ENCODE measurements around the gene ARPC3. TPM values are rescaled to one million over a fixed set of nuclear protein-coding genes. Genes with fewer than 3 reads are reported as not detected.

Gene ARPC3
- total and polyA plus RNA-seq, 2 of the 4 experiments (the other 2 are of a cell fraction) = 192 to 204 TPM

DNA sequence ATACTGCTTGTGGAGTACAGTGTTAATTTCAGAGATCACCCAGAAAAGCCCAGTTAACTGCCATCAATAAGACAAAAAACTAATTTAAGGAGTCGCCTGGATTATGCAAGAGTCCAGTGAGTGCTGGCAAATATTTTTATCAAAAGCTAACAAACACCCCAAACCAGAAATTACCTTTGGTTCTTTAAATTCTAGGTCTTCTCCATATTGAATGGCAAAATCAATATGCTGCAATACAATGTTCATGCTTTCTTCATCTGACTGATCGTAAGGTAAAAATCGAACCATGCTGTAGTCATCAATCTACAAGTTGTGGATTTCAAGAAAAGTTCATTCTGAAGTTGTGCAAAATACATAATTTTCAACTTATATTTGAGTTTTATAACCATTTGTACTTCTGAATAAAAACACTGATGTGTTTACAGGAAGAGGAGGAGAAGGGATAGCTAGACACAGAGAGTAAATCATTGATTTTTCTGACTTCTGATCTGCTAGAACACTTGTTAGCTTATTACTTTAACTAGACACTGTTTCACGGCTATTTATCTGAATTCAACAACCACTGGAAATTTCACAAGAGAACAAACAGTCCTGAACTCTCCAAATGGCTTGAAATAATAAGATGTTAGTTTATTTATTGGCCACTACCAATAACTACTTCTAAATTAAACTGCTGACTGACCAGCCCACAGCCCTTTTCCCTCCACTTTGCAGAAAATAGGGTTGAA, 3.6 kb upstream of the ARPC3 start:
- H3K27me3 ChIP-seq (ENCODE audit: control insufficient read depth, insufficient read depth, low read length) = no peaks in the 10 kb centered on the region
- DNase-seq = no peak
- no peak overlapping the region for H3K4me2 ChIP-seq (ENCODE audit: low read depth, low read length)
- ChIA-PET CTCF (no interaction called here), POLR2A (ENCODE audit: unreplicated experiment) (no interaction called here)
- no peak overlapping the region for H4K91ac ChIP-seq (ENCODE audit: insufficient read depth, low read depth, low read length)
- no peak overlapping the region for H3K4me3 ChIP-seq (ENCODE audit: insufficient read depth, low read depth, low read length)
- no peak overlapping the region for H2BK20ac ChIP-seq (ENCODE audit: low read depth, low read length)
- in situ Hi-C loops (cut with MboI; ENCODE audit: low sequenced_read_pairs) (loop anchor here (10.0 kb wide), 1 partner anchor 441 kb away; no protein-coding TSS in a partner anchor), dilution Hi-C loops (cut with HindIII; ENCODE audit: low sequenced_read_pairs, unreplicated experiment) (no loop called here), intact Hi-C loops (cut with micrococcal nuclease) (loop anchor here (10.0 kb wide), 1 partner anchor 271 kb away; no protein-coding TSS in a partner anchor)
- H4K8ac ChIP-seq (ENCODE audit: low read depth in 2 of 2, low read length in 2 of 2) = no peak overlapping the region
- WGBS, 2 experiments (ENCODE audit: extremely low coverage in 2 of 2, insufficient read length in 1 of 2) = no CpG with 5 or more reads among the region's 4 CpGs
- no peak overlapping the region for H3K56ac ChIP-seq (ENCODE audit: extremely low read depth, insufficient read depth, low read length)
- no peaks in the 10 kb centered on the region for H3K9me1 ChIP-seq (ENCODE audit: insufficient read depth, low read length)
- H2BK15ac ChIP-seq (ENCODE audit: low read depth, low read length) = no peak overlapping the region
- no peak overlapping the region for H2AFZ ChIP-seq (replicated peaks; ENCODE audit: low read length, poor library complexity)
- H3K4ac ChIP-seq (ENCODE audit: low read depth, low read length) = no peak overlapping the region
- H2AK9ac ChIP-seq (replicated peaks; ENCODE audit: low read depth, low read length, poor library complexity) = no peak overlapping the region
- H3K27ac ChIP-seq (ENCODE audit: insufficient read depth, low read length) = no peak overlapping the region
- H3K9ac ChIP-seq (ENCODE audit: low read depth, low read length) = no peak overlapping the region
- H2AK5ac ChIP-seq (ENCODE audit: low read depth, low read length) = no peak overlapping the region
- H2BK5ac ChIP-seq (ENCODE audit: low read depth, low read length, poor library complexity, severe bottlenecking) = no peak overlapping the region
- H4K5ac ChIP-seq (ENCODE audit: low read depth, low read length) = no peak overlapping the region
- H3K14ac ChIP-seq (replicated peaks; ENCODE audit: low read depth, low read length) = no peak overlapping the region
- no peaks in the 10 kb centered on the region for H4K20me1 ChIP-seq (ENCODE audit: insufficient read depth, low read length)
- no peak overlapping the region for H2BK120ac ChIP-seq (ENCODE audit: low read depth, low read length)
- no TSS peak for BruUV-seq (replicated peaks)
- H3K4me1 ChIP-seq (ENCODE audit: control insufficient read depth, insufficient read depth, low read length) = 0 out of 2 replicates have a peak, but pooled peaks cover 1% of the 10 kb centered on the region
- no peaks in the 10 kb centered on the region for H3K9me3 ChIP-seq (ENCODE audit: control insufficient read depth, insufficient read depth, low read length)
- H3K23ac ChIP-seq (ENCODE audit: low read depth, low read length) = no peak overlapping the region
- H3K36me3 ChIP-seq (ENCODE audit: control insufficient read depth, insufficient read depth, low read length) = peaks cover 12% of the 10 kb centered on the region; the same call in 1 of the 2 replicates
- no peak overlapping the region for H3K18ac ChIP-seq (ENCODE audit: low read depth, low read length)
- ATAC-seq (ENCODE audit: low read depth) = no peak
- H3K79me1 ChIP-seq (ENCODE audit: low read depth in 1 of 2, low read length in 2 of 2) = peaks cover 2 to 6% of the 10 kb centered on the region in 2 experiments; a peak in 2 of 4 replicates
- TF ChIP-seq RAD21 (IDR thresholded peaks at IDR 0.05; ENCODE audit: low read length) = no peak
- TF ChIP-seq, protein P1, sequence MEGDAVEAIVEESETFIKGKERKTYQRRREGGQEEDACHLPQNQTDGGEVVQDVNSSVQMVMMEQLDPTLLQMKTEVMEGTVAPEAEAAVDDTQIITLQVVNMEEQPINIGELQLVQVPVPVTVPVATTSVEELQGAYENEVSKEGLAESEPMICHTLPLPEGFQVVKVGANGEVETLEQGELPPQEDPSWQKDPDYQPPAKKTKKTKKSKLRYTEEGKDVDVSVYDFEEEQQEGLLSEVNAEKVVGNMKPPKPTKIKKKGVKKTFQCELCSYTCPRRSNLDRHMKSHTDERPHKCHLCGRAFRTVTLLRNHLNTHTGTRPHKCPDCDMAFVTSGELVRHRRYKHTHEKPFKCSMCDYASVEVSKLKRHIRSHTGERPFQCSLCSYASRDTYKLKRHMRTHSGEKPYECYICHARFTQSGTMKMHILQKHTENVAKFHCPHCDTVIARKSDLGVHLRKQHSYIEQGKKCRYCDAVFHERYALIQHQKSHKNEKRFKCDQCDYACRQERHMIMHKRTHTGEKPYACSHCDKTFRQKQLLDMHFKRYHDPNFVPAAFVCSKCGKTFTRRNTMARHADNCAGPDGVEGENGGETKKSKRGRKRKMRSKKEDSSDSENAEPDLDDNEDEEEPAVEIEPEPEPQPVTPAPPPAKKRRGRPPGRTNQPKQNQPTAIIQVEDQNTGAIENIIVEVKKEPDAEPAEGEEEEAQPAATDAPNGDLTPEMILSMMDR (conservative IDR thresholded peaks at IDR 0.05; ENCODE audit: low read depth, low read length) = no peak
- TF ChIP-seq POLR2A (IDR thresholded peaks at IDR 0.05; ENCODE audit: low read depth, low read length) = no peak
- no peak for TF ChIP-seq CHD1 (IDR thresholded peaks at IDR 0.05; ENCODE audit: low read depth, low read length)
- no peak for TF ChIP-seq CEBPB (IDR thresholded peaks at IDR 0.05; ENCODE audit: low read depth, low read length)
- no peak for TF ChIP-seq MXI1 (IDR thresholded peaks at IDR 0.05; ENCODE audit: borderline replicate concordance, low read depth, low read length)
- no peak for TF ChIP-seq NFE2L2 (IDR thresholded peaks at IDR 0.05; ENCODE audit: low read depth, low read length)
- TF ChIP-seq, protein P2, sequence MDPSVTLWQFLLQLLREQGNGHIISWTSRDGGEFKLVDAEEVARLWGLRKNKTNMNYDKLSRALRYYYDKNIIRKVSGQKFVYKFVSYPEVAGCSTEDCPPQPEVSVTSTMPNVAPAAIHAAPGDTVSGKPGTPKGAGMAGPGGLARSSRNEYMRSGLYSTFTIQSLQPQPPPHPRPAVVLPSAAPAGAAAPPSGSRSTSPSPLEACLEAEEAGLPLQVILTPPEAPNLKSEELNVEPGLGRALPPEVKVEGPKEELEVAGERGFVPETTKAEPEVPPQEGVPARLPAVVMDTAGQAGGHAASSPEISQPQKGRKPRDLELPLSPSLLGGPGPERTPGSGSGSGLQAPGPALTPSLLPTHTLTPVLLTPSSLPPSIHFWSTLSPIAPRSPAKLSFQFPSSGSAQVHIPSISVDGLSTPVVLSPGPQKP (IDR thresholded peaks at IDR 0.05; ENCODE audit: borderline replicate concordance, low read depth, low read length) = no peak
- no peak for TF ChIP-seq USF2 (IDR thresholded peaks at IDR 0.05; ENCODE audit: low read depth, low read length)
- TF ChIP-seq MAFK (IDR thresholded peaks at IDR 0.05; ENCODE audit: low read depth, low read length) = no peak
- TF ChIP-seq RFX5 (IDR thresholded peaks at IDR 0.05; ENCODE audit: low read depth, low read length) = no peak
- TF ChIP-seq MAZ (IDR thresholded peaks at IDR 0.05; ENCODE audit: borderline replicate concordance, low read depth, low read length) = no peak
- TF ChIP-seq BHLHE40 (IDR thresholded peaks at IDR 0.05; ENCODE audit: low read depth, low read length) = no peak
- TF ChIP-seq FOS (IDR thresholded peaks at IDR 0.05; ENCODE audit: low read depth, low read length) = no peak
- no peak for TF ChIP-seq RCOR1 (IDR thresholded peaks at IDR 0.05; ENCODE audit: insufficient replicate concordance, low read length)

Measured in IMR-90 (cell line).